HepG2 (cell line): Measurements from ENCODE around the gene RETN. TPM values are rescaled to one million over a fixed set of nuclear protein-coding genes. Genes with fewer than 3 reads are reported as not detected.

Experiments used
- AGO2 ChIP-seq: fragments of 200-400 bp; formaldehyde crosslinking; optimal IDR thresholded peaks from 2 replicates; pipeline ENCODE3; 2017; ENCODE audit warnings: mild to moderate bottlenecking, low read depth, low read length, moderate library complexity
- EED ChIP-seq: sonication (generic); formaldehyde crosslinking; IDR thresholded peaks from 2 replicates; pipeline ENCODE4 v1.5.0; 2020; ENCODE audit warnings: mild to moderate bottlenecking, missing genetic modification reagents
- ESRRA ChIP-seq: sonication (generic); formaldehyde crosslinking; IDR thresholded peaks from 2 replicates; pipeline ENCODE4 v1.5.1; 2020; ENCODE audit warnings: mild to moderate bottlenecking, low read depth, missing genetic modification reagents
- FOXA1 ChIP-seq, 2 experiments: fragments of 450-650 bp in 1 of 2; sonication (generic) in 1 of 2; formaldehyde crosslinking in 1 of 2; IDR thresholded peaks; 2 replicates each; pipeline versions ENCODE4 v1.4.0 to v1.6.1; 2016 to 2020; ENCODE audit warnings: missing genetic modification reagents in 1 of 2
- HOXA9 ChIP-seq: sonication (generic); formaldehyde crosslinking; IDR thresholded peaks from 2 replicates; pipeline ENCODE4 v1.8.1; 2022; ENCODE audit warnings: missing genetic modification reagents, mild to moderate bottlenecking, moderate library complexity, borderline replicate concordance
- KLF15 ChIP-seq: sonication (generic); formaldehyde crosslinking; IDR thresholded peaks from 2 replicates; pipeline ENCODE4 v1.8.1; 2023; ENCODE audit warnings: borderline replicate concordance, mild to moderate bottlenecking, inconsistent platforms, missing genetic modification reagents, mixed read lengths
- RARA ChIP-seq: IDR thresholded peaks from 2 replicates; pipeline ENCODE4 v1.6.1; 2016; ENCODE audit warnings: missing genetic modification reagents, missing compliant biosample characterization
- SIN3A ChIP-seq: IDR thresholded peaks from 2 replicates; pipeline ENCODE4 v1.6.1; 2011; ENCODE audit warnings: low read depth, mild to moderate bottlenecking, control low read depth, low read length, borderline replicate concordance
- WIZ ChIP-seq: sonication (generic); formaldehyde crosslinking; IDR thresholded peaks from 2 replicates; pipeline ENCODE4 v1.5.1; 2020; ENCODE audit warnings: mild to moderate bottlenecking, missing genetic modification reagents
- ZFX ChIP-seq: sonication (generic); formaldehyde crosslinking; IDR thresholded peaks from 2 replicates; pipeline ENCODE4 v1.4.0; 2020; ENCODE audit warnings: mild to moderate bottlenecking, low read depth, missing genetic modification reagents, moderate library complexity
- ZMAT3 ChIP-seq: sonication (generic); formaldehyde crosslinking; conservative IDR thresholded peaks from 2 replicates; pipeline ENCODE4 v1.7.0; 2021; ENCODE audit warnings: missing genetic modification reagents
- ZMYM3 ChIP-seq: sonication (generic); formaldehyde crosslinking; IDR thresholded peaks from 2 replicates; pipeline ENCODE4 v1.5.1; 2020; ENCODE audit warnings: mild to moderate bottlenecking, missing genetic modification reagents
- ZNF121 ChIP-seq: sonication (generic); formaldehyde crosslinking; IDR thresholded peaks from 2 replicates; pipeline ENCODE4 v1.5.0; 2020; ENCODE audit warnings: mild to moderate bottlenecking, missing genetic modification reagents
- ZNF205 ChIP-seq: IDR thresholded peaks from 2 replicates; pipeline ENCODE4 v1.6.1; 2018; ENCODE audit warnings: missing biosample characterization, missing genetic modification reagents
- ZNF235 ChIP-seq: sonication (generic); formaldehyde crosslinking; IDR thresholded peaks from 2 replicates; pipeline ENCODE4 v1.8.1; 2023; ENCODE audit warnings: mild to moderate bottlenecking, missing genetic modification reagents, borderline replicate concordance
- ZNF263 ChIP-seq: sonication (generic); formaldehyde crosslinking; IDR thresholded peaks from 2 replicates; pipeline ENCODE4 v1.4.0; 2020; ENCODE audit warnings: missing genetic modification reagents
- ZNF326 ChIP-seq: sonication (generic); formaldehyde crosslinking; IDR thresholded peaks from 2 replicates; pipeline ENCODE4 v1.4.0; 2020; ENCODE audit warnings: missing genetic modification reagents, borderline replicate concordance
- ZNF792 ChIP-seq: IDR thresholded peaks from 2 replicates; pipeline ENCODE4 v1.6.1; 2016
- polyA plus RNA-seq, 8 experiments: library from polyadenylated mRNA; depleted of rRNA in 3 of 8; stranded (reverse) in 7 of 8; unstranded in 1 of 8; fragments of >200 nt; fragmentation: Illumina TruSeq in 4 of 8; extraction: Trizol in 4 of 8; gene quantifications; 2 replicates each; pipeline versions ENCODE4 v1.2.1 to v1.2.3, GENCODE V29; 2011 to 2016; ENCODE audit warnings: low read depth in 4 of 8, missing spikeins in 1 of 8, mixed read lengths in 1 of 8; ENCODE audit not compliant: insufficient read depth in 1 of 8
- total RNA-seq, 5 experiments: library from RNA; depleted of rRNA; stranded (reverse); fragments of >200 nt; fragmentation: Illumina TruSeq; extraction: Trizol; gene quantifications; 2 replicates each; pipeline ENCODE4 v1.2.3, GENCODE V29; 2016; ENCODE audit warnings: low read depth in 1 of 5
- TF ChIP-seq, protein P1 (sequence below): sonication (generic); formaldehyde crosslinking; IDR thresholded peaks from 2 replicates; pipeline ENCODE4 v1.8.1; 2023; ENCODE audit warnings: mild to moderate bottlenecking, missing genetic modification reagents
- TF ChIP-seq, protein P2 (sequence below): sonication (generic); formaldehyde crosslinking; IDR thresholded peaks from 2 replicates; pipeline ENCODE4 v1.4.0; 2020; ENCODE audit warnings: mild to moderate bottlenecking, missing genetic modification reagents
- TF ChIP-seq, protein P3 (sequence below): IDR thresholded peaks from 2 replicates; pipeline ENCODE4 v1.6.1; 2016; ENCODE audit warnings: low read depth, missing genetic modification reagents, missing compliant biosample characterization
- TF ChIP-seq, protein P4 (sequence below): sonication (generic); formaldehyde crosslinking; conservative IDR thresholded peaks from 2 replicates; pipeline ENCODE4 v1.4.0; 2020; ENCODE audit warnings: missing genetic modification reagents

RETN gene
- total and polyA plus RNA-seq, 2 of the 13 experiments (the other 11 are each of a cell fraction or from before 2014, with no cell fraction given): not detected

DNA sequence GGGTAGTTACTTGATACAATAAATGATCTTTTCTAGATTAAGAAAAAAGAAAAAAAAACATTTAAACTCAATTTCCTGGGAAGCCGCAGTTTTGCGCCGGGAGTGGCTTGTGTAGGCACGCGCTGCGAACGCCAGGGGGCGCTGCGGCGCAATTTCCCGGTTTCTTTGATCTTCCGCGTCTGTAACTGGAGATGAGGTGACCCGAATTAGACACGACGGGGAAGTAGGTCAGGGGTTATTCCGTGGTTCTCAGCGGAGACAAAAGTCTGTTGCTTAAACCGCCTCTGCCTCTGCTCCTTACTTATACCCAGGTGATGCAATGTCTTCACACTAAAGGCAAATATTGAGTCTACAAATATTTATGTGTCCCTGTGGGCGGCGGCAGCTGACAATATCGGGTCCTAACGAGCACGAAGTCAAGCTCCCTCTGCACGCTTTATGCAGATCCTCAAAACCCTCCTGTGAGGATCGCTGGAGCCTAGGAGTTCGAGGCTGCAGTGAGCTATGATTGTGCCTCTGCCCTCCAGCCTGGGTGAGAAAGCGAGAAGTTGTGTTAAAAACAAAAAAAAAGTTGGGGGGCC, 16.7 kb upstream of the RETN start (continued):
- TF ChIP-seq, protein P1, sequence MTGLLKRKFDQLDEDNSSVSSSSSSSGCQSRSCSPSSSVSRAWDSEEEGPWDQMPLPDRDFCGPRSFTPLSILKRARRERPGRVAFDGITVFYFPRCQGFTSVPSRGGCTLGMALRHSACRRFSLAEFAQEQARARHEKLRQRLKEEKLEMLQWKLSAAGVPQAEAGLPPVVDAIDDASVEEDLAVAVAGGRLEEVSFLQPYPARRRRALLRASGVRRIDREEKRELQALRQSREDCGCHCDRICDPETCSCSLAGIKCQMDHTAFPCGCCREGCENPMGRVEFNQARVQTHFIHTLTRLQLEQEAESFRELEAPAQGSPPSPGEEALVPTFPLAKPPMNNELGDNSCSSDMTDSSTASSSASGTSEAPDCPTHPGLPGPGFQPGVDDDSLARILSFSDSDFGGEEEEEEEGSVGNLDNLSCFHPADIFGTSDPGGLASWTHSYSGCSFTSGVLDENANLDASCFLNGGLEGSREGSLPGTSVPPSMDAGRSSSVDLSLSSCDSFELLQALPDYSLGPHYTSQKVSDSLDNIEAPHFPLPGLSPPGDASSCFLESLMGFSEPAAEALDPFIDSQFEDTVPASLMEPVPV (CRISPR knock-in tag): peak; percentile 34; the same call in 1 of the 2 replicates
- TF ChIP-seq ZNF792 (peak; percentile 21; the same call in 1 of the 2 replicates), WIZ (CRISPR knock-in tag) (no peak), EED (CRISPR knock-in tag) (no peak; the same call in 1 of the 2 replicates), FOXA1 (IDR thresholded peaks at IDR 0.05) (0 out of 2 replicates have a peak, but pooled peaks have one; percentile 18), FOXA1 (CRISPR knock-in tag; IDR thresholded peaks at IDR 0.05) (peak; percentile 93), ZFX (CRISPR knock-in tag) (no peak), ESRRA (CRISPR knock-in tag) (no peak), ZNF326 (CRISPR knock-in tag) (no peak), AGO2 (no peak), KLF15 (CRISPR knock-in tag) (no peak), ZNF121 (CRISPR knock-in tag) (0 out of 2 replicates have a peak, but pooled peaks have one; percentile 11), RARA (CRISPR knock-in tag) (peak; percentile 96), ZNF263 (CRISPR knock-in tag) (no peak), ZMAT3 (CRISPR knock-in tag) (0 out of 2 replicates have a peak, but pooled peaks have one; percentile 61), ZMYM3 (peak; percentile 83), ZNF235 (CRISPR knock-in tag) (no peak), HOXA9 (no peak), SIN3A (no peak), ZNF205 (CRISPR knock-in tag) (peak; percentile 79)
- TF ChIP-seq, protein P2, sequence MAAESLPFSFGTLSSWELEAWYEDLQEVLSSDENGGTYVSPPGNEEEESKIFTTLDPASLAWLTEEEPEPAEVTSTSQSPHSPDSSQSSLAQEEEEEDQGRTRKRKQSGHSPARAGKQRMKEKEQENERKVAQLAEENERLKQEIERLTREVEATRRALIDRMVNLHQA (CRISPR knock-in tag): no peak
- TF ChIP-seq, protein P3, sequence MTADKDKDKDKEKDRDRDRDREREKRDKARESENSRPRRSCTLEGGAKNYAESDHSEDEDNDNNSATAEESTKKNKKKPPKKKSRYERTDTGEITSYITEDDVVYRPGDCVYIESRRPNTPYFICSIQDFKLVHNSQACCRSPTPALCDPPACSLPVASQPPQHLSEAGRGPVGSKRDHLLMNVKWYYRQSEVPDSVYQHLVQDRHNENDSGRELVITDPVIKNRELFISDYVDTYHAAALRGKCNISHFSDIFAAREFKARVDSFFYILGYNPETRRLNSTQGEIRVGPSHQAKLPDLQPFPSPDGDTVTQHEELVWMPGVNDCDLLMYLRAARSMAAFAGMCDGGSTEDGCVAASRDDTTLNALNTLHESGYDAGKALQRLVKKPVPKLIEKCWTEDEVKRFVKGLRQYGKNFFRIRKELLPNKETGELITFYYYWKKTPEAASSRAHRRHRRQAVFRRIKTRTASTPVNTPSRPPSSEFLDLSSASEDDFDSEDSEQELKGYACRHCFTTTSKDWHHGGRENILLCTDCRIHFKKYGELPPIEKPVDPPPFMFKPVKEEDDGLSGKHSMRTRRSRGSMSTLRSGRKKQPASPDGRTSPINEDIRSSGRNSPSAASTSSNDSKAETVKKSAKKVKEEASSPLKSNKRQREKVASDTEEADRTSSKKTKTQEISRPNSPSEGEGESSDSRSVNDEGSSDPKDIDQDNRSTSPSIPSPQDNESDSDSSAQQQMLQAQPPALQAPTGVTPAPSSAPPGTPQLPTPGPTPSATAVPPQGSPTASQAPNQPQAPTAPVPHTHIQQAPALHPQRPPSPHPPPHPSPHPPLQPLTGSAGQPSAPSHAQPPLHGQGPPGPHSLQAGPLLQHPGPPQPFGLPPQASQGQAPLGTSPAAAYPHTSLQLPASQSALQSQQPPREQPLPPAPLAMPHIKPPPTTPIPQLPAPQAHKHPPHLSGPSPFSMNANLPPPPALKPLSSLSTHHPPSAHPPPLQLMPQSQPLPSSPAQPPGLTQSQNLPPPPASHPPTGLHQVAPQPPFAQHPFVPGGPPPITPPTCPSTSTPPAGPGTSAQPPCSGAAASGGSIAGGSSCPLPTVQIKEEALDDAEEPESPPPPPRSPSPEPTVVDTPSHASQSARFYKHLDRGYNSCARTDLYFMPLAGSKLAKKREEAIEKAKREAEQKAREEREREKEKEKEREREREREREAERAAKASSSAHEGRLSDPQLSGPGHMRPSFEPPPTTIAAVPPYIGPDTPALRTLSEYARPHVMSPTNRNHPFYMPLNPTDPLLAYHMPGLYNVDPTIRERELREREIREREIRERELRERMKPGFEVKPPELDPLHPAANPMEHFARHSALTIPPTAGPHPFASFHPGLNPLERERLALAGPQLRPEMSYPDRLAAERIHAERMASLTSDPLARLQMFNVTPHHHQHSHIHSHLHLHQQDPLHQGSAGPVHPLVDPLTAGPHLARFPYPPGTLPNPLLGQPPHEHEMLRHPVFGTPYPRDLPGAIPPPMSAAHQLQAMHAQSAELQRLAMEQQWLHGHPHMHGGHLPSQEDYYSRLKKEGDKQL (CRISPR knock-in tag): peak; percentile 88; the same call in 1 of the 2 replicates
- TF ChIP-seq, protein P4, sequence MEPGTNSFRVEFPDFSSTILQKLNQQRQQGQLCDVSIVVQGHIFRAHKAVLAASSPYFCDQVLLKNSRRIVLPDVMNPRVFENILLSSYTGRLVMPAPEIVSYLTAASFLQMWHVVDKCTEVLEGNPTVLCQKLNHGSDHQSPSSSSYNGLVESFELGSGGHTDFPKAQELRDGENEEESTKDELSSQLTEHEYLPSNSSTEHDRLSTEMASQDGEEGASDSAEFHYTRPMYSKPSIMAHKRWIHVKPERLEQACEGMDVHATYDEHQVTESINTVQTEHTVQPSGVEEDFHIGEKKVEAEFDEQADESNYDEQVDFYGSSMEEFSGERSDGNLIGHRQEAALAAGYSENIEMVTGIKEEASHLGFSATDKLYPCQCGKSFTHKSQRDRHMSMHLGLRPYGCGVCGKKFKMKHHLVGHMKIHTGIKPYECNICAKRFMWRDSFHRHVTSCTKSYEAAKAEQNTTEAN: no peak
